Measurements from ENCODE around the gene AVP.
"Not testable (repeated sequence)": the region's sequence is repeated elsewhere in the genome, so short reads cannot be mapped to it uniquely, and the experiment has no call there.

AVP gene

DNA sequence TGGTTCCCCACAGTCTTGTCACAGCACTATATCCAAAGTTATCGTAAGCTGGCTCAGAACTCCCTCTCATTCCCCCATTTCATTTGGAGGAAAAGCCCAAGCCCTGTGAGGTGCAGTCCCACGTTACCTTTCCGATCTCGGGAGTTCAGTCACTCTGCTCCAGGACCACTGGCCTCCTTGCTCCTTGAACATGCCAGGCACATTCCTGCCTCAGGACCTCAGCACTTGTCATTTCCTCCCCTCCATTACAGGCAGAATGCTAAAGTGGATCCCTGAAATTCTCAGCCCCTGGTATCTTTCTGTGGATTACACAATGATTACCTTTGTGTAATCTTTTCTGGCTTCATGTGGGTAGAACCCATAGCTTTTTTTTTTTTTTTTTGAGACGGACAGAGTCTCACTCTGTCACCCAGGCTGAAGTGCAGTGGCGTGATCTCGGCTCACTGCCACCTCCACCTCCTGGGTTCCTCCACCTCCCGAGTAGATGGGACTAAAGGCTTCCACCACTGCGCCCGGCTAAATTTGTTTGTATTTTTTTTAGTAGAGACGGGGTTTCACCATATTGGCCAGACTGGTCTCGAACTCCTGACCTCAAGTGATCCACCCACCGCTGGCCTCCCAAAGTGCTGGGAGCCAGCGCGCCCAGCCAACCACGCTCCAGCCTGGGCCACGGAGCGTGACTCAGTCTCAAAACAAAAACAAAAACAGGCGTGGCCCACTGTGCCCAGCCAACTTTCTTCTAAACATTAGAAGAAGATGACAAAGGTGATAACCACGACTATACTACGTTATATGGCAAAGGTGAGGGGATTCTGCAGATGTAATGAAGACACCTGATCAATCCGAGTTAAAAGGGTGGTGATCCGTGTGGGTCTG, 17.1 kb downstream of the AVP start:
- no peaks in the 10 kb centered on the region for H3K27me3 Mint-ChIP-seq
- no peak overlapping the region for H3K27ac Mint-ChIP-seq
- H3K4me3 Mint-ChIP-seq: no peak overlapping the region
- H3K9me3 Mint-ChIP-seq: no peaks in the 10 kb centered on the region
- H3K36me3 Mint-ChIP-seq (ENCODE audit: low read depth): no peaks in the 10 kb centered on the region
- DNase-seq: no peak
- H3K4me1 Mint-ChIP-seq (ENCODE audit: low read depth): peaks cover 22% of the 10 kb centered on the region

DNA sequence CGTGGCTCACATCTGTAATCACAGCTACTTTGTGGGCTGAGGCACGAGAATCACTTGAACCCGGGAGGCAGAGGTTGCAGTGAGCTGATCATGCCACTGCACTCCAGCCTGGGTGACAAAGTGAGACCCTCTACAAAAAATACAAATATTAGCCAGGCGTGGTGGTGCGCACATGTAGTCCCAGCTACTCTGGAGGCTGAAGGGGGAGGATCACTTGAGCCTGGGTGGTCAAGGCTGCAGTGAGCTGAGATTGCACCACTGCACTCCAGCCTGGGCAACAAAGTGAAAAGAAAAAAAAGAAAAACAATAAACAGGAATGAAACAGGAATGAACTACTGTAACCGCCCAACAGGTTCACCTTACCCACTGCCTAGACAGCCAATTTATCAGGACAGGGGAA, 20.4 kb downstream of the AVP start:
- H3K27ac Mint-ChIP-seq: not testable (repeated sequence)
- H3K4me1 Mint-ChIP-seq (ENCODE audit: low read depth): peaks cover 20% of the 10 kb centered on the region

DNA sequence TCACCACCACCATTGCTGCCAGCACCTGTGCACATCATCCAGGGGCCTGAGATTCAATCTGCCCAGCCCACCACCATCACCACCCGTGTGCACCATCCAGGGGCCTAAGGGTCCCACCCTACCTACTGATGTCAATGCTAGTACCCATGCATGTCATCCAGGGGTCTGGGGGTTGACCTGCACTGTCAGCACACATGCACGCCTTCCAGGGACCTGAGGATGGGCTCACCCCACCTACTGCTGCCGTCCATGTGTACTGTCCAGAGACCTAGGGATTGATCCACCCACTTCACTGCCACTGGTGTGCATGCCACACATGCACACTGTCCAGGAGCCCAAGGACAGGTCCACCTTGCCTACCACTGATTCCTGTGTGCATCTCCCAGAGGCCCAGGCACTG, 25.0 kb downstream of the AVP start:
- Mint-ChIP-seq H3K27ac (no peak overlapping the region), H3K4me1 (ENCODE audit: low read depth) (peaks cover 15% of the 10 kb centered on the region), H3K4me3 (no peak overlapping the region), H3K9me3 (no peaks in the 10 kb centered on the region), H3K27me3 (no peaks in the 10 kb centered on the region), H3K36me3 (ENCODE audit: low read depth) (peaks cover 1% of the 10 kb centered on the region)
- no peak for DNase-seq

More for the DNA sequence above, 20.4 kb downstream of the AVP start:
- not testable (repeated sequence) for H3K4me3 Mint-ChIP-seq; H3K27me3 Mint-ChIP-seq; H3K9me3 Mint-ChIP-seq; DNase-seq; H3K36me3 Mint-ChIP-seq (ENCODE audit: low read depth)

DNA sequence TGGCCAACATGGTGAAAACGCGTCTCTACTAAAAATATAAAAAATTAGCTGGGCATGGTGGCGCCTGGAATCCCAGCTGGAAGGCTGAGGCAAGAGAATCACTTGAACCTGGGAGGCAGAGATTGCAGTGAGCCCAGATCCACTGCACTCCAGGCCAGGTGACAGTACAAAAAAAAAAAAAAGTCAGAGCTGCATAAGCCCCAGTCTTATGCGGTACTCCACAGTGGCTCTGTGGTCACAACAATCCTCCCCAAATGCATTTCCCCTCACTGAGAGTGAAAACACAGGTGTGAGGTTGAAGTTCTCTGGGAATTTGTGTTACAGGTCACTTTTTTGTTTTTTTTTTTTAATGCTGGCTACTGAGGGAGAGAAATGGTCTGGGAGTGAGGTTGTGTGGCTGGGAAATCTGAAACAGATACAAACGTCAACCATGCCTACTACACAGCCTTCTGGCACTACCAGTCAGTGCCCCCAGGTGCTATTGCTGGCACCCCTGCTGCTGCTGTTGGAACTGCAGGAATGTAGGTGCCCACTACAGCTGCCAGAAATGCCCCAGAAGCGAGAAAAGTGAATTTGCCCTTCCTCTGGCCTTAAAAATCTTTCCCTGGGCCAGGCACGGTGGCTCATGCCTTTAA, 33.0 kb downstream of the AVP start:
- H3K4me3 Mint-ChIP-seq: no peak overlapping the region
- H3K9me3 Mint-ChIP-seq: no peaks in the 10 kb centered on the region
- peaks cover 34% of the 10 kb centered on the region for H3K4me1 Mint-ChIP-seq (ENCODE audit: low read depth)
- H3K36me3 Mint-ChIP-seq (ENCODE audit: low read depth): peaks cover 43% of the 10 kb centered on the region
- DNase-seq: no peak
- peak overlapping the region; percentile 37 for H3K27ac Mint-ChIP-seq
- H3K27me3 Mint-ChIP-seq: no peaks in the 10 kb centered on the region

DNA sequence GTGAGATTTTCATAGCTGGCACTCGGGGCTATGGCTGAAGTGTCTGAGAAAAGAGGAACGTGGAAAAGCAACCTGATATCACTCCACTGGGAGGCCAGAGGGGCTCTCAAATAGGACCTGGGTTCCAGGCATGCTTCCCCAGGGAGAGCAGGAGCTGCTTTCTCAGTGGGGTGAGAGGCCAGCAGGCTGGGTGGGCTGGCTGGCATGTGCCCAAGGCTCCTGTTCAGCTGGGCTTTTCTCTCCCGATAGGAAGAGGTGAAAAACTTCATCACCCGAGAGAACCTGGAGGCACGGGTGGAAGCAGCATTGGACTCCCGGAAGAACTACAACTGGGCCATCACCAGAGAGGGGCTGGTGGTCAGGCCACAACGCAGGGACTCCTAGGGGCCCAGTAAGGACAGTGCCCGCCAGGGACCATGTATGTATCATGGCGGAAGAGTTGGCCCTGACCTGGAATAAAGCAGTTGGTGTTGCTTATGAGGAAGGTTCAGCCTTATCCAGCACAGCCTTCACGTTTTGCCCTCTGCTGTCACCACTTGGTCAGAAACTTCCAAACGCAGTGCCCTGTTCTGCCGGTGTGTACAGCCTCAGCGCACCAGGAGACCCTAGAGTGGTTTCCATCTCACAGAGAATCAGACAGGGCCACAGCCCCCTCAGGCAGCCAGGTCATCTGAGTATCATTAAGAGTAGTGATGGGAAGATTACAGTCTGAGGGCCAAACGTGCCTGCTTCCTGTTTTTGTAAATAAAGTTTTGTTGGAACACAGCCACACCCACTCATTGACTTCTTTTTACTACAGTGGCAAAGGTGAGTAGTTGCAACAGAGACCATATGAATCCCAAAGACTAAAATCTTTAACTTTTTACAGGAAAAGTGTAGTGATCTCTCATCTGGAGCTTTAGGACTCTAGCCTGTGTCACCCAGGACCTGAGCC, 36.8 kb downstream of the AVP start:
- H3K4me3 Mint-ChIP-seq: peak overlapping the region; percentile 89
- H3K27me3 Mint-ChIP-seq: no peaks in the 10 kb centered on the region
- H3K9me3 Mint-ChIP-seq: no peaks in the 10 kb centered on the region
- peaks cover 41% of the 10 kb centered on the region for H3K4me1 Mint-ChIP-seq (ENCODE audit: low read depth)
- H3K36me3 Mint-ChIP-seq (ENCODE audit: low read depth): peaks cover 48% of the 10 kb centered on the region
- H3K27ac Mint-ChIP-seq: peak overlapping the region; percentile 77
- DNase-seq: no peak

DNA sequence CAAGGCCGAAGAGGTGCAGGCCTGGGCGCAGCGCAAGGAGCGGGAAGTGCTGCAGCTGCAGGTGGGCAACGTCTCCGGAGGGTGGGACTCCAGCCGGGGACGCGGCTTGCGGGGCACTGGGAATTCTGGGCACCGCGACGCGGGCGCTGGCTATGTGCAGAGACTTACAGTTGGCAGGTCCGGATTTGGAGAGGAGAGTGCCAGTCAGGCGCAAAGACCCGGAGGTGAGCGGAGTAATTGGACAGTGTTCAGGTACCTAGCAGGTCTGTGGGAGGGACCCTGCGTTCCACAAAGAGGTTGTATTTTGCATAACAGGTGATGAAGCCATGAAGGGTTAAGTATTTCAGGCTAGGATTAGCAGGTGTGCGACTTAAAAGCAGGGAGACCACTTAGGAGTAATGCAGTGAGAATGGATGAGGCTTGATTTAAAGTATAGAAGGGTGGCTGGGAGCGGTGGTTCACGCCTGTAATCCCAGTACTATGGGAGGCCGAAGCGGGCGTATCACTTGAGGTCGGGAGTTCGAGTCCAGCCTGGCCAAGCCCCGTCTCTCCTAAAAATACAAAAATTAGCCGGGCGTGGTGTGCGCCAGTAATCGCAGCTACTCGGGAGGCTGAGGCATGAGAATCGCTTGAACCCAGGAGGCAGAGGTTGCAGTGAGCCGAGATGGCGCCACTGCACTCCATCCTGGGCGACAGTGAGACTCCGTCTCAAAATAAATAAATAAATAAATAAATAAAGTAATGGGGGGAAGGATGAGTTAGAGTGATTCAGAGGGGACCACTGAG, 37.7 kb downstream of the AVP start:
- H3K36me3 Mint-ChIP-seq (ENCODE audit: low read depth): peaks cover 53% of the 10 kb centered on the region
- peak overlapping the region; percentile 89 for H3K4me3 Mint-ChIP-seq
- peak overlapping the region; percentile 89 for H3K27ac Mint-ChIP-seq
- DNase-seq: no peak
- H3K4me1 Mint-ChIP-seq (ENCODE audit: low read depth): peaks cover 41% of the 10 kb centered on the region
- H3K27me3 Mint-ChIP-seq: no peaks in the 10 kb centered on the region
- no peaks in the 10 kb centered on the region for H3K9me3 Mint-ChIP-seq

DNA sequence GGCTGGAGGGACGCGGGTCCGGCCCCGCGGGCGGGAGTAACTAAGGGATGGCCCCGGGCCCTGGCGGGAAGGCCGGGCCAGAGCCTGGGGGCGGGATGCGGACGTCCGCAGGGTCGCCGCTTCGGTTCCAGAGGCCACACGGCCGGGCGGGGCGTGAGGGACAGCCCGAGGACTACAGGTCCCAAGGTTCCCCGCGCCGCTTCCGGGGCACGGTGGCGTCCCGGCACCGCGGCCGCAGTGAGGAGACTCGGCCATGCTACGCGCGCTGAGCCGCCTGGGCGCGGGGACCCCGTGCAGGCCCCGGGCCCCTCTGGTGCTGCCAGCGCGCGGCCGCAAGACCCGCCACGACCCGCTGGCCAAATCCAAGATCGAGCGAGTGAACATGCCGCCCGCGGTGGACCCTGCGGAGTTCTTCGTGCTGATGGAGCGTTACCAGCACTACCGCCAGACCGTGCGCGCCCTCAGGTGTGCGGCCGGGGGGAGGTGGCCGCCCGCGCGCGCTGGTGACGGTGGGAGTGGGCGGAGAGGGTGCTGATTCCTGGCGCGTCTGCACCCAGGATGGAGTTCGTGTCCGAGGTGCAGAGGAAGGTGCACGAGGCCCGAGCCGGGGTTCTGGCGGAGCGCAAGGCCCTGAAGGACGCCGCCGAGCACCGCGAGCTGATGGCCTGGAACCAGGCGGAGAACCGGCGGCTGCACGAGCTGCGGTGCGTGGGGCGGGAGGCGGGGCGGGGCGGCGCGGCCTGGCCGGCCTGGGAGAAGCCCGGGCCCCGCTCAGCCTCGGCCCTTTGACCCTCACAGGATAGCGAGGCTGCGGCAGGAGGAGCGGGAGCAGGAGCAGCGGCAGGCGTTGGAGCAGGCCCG, 38.5 kb downstream of the AVP start, which contains the start of gene MRPS26:
Gene MRPS26, plus strand, starts transcription at position 237 of the 861 bp plus-strand sequence. Its CDS starts 17 bp downstream, at position 254.
- Mint-ChIP-seq H3K4me1 (ENCODE audit: low read depth) (peaks cover 38% of the 10 kb centered on the region), H3K36me3 (ENCODE audit: low read depth) (peaks cover 58% of the 10 kb centered on the region), H3K27me3 (no peaks in the 10 kb centered on the region), H3K27ac (peak within 1 kb of the TSS; percentile 89), H3K4me3 (peak within 1 kb of the TSS; percentile 89), H3K9me3 (no peaks in the 10 kb centered on the region)
- DNase-seq: peak; percentile 91

DNA sequence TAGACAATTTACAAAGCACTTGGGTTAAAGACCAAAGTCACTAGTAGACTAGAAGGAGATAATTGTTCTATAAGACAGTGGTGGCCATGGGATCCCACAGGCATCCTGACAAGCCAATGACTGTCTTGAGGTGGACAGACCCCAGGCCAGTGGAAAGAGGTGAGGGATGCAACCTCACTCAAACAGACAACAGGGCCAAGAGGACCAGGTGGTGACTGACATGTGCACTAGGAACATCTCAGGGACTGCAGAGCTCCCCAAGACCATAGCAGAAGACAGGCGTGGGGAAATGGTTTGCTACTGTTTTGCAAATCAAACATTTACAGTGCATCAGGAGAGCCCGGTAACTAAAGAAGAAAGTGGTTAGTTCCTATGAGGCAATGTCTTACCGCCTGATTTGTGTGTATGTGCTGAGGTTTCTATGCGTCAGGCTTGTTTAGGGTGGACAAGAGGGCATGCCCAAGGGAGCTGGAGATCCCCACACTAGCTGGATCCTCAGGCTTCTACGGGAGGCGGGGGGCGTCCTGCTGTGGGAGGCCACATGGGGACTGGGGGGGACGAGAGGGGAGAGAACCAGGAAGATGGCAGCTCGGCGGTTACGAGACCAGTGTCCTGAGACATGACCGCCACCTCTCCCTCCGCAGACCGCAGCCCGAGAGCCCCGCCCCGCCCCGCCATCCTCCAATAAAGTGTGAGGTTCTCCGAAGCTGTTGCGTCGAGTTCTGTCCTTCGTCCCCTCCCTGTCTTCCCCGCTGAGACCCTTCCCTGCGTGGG, 39.3 kb downstream of the AVP start:
- Mint-ChIP-seq H3K4me1 (ENCODE audit: low read depth) (peaks cover 31% of the 10 kb centered on the region), H3K36me3 (ENCODE audit: low read depth) (peaks cover 58% of the 10 kb centered on the region)

DNA sequence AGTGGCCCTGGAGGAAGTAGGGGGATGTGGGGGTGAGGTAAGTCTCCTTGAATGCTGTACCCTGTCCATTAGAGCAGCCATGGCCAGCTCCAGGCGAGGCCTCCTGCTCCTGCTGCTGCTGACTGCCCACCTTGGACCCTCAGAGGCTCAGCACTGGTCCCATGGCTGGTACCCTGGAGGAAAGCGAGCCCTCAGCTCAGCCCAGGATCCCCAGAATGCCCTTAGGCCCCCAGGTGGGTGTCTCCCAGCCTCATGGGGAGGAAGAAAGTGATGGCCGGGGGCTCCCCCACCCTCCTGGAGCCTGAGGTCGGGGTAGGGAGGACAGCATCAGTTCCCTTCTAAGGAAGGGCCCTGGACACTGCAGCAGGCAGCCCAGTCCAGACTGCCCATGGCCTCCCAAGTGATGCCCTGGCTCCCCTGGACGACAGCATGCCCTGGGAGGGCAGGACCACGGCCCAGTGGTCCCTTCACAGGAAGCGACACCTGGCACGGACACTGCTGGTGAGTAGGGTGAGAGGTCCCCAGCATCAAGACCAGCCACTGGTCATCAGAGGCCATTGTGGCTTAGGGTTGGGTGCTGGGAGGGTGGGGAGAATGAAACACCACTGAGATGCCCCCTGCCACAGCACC, 40.1 kb downstream of the AVP start:
- no peaks in the 10 kb centered on the region for H3K9me3 Mint-ChIP-seq
- no peaks in the 10 kb centered on the region for H3K27me3 Mint-ChIP-seq
- H3K4me1 Mint-ChIP-seq (ENCODE audit: low read depth): peaks cover 26% of the 10 kb centered on the region
- DNase-seq: no peak
- H3K36me3 Mint-ChIP-seq (ENCODE audit: low read depth): peaks cover 57% of the 10 kb centered on the region
- no peak overlapping the region for H3K27ac Mint-ChIP-seq
- H3K4me3 Mint-ChIP-seq: peak overlapping the region; percentile 89

More for the DNA sequence above, 39.3 kb downstream of the AVP start:
- Mint-ChIP-seq H3K4me3 (peak overlapping the region; percentile 89), H3K9me3 (no peaks in the 10 kb centered on the region), H3K27ac (peak overlapping the region; percentile 18), H3K27me3 (no peaks in the 10 kb centered on the region)
- no peak for DNase-seq

DNA sequence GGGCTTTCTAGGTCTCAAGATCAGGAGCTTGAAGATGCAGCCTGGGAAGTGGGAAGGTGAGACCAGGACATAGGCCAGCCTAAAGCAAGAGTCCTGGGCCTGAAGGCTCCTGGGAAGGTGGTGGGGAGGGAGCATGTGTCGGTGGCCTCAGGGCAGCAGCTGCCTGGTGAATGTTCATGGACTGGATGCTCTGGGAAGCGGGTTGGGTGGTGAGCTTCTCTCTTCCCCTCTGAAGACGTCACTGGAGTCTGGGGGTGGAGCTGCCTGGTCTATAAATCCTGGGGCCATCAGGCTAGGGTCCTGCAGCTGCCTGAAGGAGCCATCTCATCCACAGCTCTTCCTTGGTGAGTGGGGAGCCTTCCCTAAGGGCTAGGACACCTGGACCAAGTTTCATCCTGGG, 41.2 kb downstream of the AVP start, which contains the start of gene GNRH2:
Gene GNRH2, plus strand, starts transcription at position 301 of the 400 bp plus-strand sequence. CDS start 793 bp downstream, outside the sequence.
- H3K4me1 Mint-ChIP-seq (ENCODE audit: low read depth): peaks cover 23% of the 10 kb centered on the region
- DNase-seq: no peak
- peaks cover 57% of the 10 kb centered on the region for H3K36me3 Mint-ChIP-seq (ENCODE audit: low read depth)
- no peaks in the 10 kb centered on the region for H3K9me3 Mint-ChIP-seq
- no peak within 1 kb of the TSS for H3K27ac Mint-ChIP-seq
- no peaks in the 10 kb centered on the region for H3K27me3 Mint-ChIP-seq
- no peak within 1 kb of the TSS for H3K4me3 Mint-ChIP-seq

DNA sequence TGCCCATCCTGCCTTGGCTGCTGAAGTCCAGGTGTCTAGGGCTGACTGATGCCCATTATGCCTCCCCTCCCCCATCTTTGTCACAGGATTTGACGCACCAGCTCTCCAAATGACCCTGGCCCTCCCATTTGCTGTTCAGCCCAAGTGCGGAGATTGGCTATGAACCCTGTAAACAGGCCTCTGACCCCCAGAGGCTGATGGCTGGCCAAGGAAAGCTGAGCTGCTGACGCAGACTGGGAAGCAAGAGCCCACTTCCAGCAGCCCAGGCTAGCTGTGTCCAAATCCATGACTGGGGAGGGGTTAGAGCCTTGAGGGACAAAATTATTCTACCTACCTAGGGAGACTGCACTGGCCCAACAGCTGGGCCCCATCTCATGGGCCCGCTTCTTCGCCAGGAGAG, 41.9 kb downstream of the AVP start:
- DNase-seq: no peak
- Mint-ChIP-seq H3K4me1 (ENCODE audit: low read depth) (peaks cover 17% of the 10 kb centered on the region), H3K9me3 (no peaks in the 10 kb centered on the region), H3K4me3 (no peak overlapping the region), H3K27ac (no peak overlapping the region), H3K27me3 (no peaks in the 10 kb centered on the region), H3K36me3 (ENCODE audit: low read depth) (peaks cover 56% of the 10 kb centered on the region)

DNA sequence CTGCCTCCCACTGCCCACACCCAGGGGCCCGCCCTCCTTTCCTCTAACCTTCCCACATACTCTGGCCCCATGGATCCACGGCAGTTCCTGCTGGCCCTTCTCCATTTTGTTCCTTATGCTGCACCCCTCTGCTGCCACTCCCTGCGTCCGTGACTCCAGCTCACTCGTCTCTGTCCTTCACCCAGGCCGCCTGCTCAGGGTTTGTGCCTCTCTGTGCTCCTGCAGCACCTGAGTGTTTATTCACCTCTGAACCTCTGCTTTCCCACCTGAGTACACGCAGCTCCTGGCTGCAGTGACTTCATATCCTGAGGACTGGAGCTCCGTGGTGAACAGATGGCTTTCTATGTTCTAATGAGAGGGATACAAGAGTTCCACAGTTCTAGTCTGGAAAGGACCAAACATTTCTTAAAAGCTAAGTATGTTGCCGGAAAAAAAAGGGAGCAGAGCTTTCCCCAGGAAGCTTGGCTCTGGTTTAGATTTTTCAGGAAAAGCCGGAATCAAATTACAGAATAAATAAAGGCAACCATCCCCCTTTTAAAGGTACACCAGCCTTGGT, 42.6 kb downstream of the AVP start:
- DNase-seq: no peak
- H3K27me3 Mint-ChIP-seq: no peaks in the 10 kb centered on the region
- H3K9me3 Mint-ChIP-seq: no peaks in the 10 kb centered on the region
- H3K4me1 Mint-ChIP-seq (ENCODE audit: low read depth): peaks cover 11% of the 10 kb centered on the region
- H3K27ac Mint-ChIP-seq: peak overlapping the region; percentile 66
- H3K36me3 Mint-ChIP-seq (ENCODE audit: low read depth): peaks cover 57% of the 10 kb centered on the region
- no peak overlapping the region for H3K4me3 Mint-ChIP-seq
